GM13977 (cell line): ENCODE results near the gene MEPCE.
A peak's percentile ranks its signal among the peaks of the same experiment; 100 is the strongest.

Experiments
- DNase-seq: peaks from one replicate; pipeline ENCODE4 v3.0.0; 2012; ENCODE audit warnings: low spot score
- in situ Hi-C: fragments of 300-500 bp; cut with MboI; formaldehyde crosslinking; loops from one replicate; pipeline ENCODE4 v1.12.0; 2022; ENCODE audit warnings: low sequenced_read_pairs, low pct_unique_long_range_greater_than_20kb, mixed read lengths, inconsistent platforms; ENCODE audit not compliant: unreplicated experiment
- TF ChIP-seq, protein P1 (sequence below): IDR thresholded peaks from 2 replicates; pipeline ENCODE4 v1.5.1; 2012; ENCODE audit warnings: mild to moderate bottlenecking, control low read depth; ENCODE audit not compliant: insufficient read depth; ENCODE audit errors: extremely low read depth, missing control alignments

MEPCE gene

DNA sequence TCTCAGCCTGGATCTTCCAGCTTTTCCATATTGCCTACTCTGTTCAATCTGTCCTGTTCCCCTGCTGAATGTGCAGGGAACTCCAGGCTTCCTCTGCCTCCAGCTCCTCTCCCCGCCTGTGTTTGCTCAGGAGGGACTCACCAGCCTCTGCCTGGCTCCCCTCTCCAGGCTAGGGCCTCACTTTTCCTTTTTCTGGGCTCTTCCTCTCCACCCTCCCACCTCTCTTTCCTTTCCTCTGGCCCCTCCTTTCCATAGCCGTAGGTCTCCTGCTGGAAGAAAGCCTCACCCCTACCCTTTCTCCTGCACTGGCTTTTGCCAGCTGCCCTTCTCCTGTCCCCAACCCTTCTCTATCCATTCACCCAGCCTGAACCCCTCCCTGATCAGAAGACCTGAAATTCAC is 31.4 kb upstream of the MEPCE start:
- no peak for DNase-seq
- in situ Hi-C loops: no loop called here
- TF ChIP-seq, protein P1, sequence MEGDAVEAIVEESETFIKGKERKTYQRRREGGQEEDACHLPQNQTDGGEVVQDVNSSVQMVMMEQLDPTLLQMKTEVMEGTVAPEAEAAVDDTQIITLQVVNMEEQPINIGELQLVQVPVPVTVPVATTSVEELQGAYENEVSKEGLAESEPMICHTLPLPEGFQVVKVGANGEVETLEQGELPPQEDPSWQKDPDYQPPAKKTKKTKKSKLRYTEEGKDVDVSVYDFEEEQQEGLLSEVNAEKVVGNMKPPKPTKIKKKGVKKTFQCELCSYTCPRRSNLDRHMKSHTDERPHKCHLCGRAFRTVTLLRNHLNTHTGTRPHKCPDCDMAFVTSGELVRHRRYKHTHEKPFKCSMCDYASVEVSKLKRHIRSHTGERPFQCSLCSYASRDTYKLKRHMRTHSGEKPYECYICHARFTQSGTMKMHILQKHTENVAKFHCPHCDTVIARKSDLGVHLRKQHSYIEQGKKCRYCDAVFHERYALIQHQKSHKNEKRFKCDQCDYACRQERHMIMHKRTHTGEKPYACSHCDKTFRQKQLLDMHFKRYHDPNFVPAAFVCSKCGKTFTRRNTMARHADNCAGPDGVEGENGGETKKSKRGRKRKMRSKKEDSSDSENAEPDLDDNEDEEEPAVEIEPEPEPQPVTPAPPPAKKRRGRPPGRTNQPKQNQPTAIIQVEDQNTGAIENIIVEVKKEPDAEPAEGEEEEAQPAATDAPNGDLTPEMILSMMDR: no peak

DNA sequence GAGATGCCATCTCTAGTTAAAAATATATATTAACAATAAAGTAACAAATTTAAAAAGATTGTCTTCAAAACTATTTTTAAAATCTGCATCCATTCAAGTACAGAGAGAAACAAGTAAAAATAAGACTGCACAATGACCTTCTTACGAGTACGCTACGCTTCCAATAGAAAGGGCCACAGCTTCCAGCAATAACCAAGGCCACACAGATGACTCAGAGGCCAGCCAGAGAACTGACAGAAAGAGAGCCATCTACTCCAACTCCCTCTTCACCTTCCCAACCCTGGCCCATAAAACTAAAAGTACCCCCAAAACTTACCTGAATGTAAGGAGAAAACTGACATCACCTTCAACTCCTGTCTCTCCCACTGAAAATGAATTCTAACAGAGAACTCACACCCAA is 29.6 kb upstream of the MEPCE start:
- no peak for DNase-seq
- in situ Hi-C loops: no loop called here
- TF ChIP-seq, protein P1: no peak

DNA sequence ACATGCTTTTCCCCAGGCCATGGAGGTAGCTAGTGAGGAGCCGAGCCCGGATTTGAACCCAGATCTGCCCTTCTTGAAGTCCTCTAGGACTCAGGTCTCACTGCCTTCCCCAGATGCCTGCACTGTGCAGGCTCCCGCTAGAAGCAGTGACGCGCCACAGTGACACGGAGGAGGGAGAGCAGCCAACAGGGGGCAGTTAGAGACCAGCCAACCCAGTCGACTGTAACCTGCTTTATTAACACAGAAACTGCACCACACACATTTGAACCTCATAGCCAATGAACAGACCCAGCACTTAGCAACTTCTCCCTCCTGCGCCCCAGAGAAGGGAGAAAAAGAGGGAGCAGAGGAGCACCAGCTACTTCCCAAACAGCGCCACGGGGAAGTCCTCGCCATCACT is 29.0 kb upstream of the MEPCE start:
- in situ Hi-C loops: no loop called here
- TF ChIP-seq, protein P1: peak; percentile 9
- no peak for DNase-seq

DNA sequence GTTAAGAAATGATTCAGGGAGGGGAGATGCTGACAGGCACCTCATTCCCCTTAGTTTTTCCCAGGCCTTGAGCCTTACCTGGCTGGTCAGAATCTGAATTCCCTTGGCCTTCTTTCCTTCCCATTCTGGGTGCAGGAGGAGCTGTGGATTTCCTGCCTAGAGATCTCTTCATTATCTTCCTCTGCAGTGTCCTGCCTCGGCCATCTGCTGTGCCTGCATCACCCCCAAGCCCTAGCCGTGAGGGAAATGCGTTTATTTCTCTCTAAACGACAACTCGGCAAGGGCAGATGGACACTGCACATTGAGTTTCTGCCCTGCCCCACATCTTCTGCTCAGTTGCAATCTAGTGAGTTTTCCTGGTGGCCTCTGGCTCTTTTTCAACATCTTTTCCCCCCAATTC is 27.8 kb upstream of the MEPCE start:
- TF ChIP-seq, protein P1: no peak
- in situ Hi-C loops: no loop called here
- DNase-seq: no peak

DNA sequence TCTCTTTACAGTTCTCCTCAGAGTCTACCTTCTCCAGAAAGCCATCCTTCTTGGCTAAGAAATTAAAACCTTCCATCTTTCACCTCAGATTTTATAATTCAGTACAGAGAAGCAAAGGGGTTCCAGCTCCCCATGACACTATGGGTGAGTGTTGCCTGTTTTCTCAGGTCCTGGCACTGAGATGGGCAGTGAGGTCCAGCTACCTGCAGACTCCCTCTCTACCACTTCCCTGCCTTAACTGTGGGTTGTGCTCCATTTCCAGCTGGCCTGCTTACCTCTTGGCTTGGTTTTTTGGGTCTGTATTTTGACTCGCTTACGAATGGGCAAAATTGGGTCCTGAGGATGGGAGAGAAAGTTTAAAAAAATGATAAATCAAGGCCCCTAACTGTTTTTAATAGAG is 27.4 kb upstream of the MEPCE start:
- TF ChIP-seq, protein P1: no peak
- in situ Hi-C loops: no loop called here
- DNase-seq: no peak

DNA sequence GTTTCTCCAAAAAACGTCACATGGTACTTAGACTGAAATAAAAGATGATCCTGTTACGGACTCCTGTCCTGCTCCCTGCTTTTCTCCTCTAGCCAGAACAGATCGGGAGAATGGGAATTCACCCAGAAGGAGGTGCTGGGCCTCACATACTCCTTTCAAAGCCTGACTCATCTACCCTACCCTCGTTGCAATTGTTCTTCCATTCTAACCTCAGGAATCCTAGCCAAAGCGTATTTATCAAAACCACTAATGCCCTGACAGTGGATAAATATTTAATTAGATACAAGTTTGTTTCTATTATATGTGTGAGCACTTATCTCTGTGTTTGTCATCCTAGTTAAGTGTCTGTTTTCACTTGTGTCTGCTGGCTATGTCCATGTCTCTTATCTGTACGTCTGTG is 22.9 kb upstream of the MEPCE start:
- in situ Hi-C loops: no loop called here
- TF ChIP-seq, protein P1: no peak
- DNase-seq: no peak
